NCI-H1436 treated with DMSO at 0.1 percent for 48 hours (cell line): ENCODE measurements around the gene LAMTOR1.
"Not testable (repeated sequence)": the region's sequence is repeated elsewhere in the genome, so short reads cannot be mapped to it uniquely, and the experiment has no call there.

ENCODE experiments used
- DNase-seq: peaks from one replicate; lab custom pipeline; 2025; lab: John Stamatoyannopoulos, UW

Gene LAMTOR1

GRCh38 chr11:72102946-72103753, at the start of gene LAMTOR1:
Gene LAMTOR1 (minus strand): TSS chr11:72103297. CDS start chr11:72103224, 73 bp downstream.
- DNase-seq = peak; percentile 86

GRCh38 chr11:72150882-72151281, 47.8 kb upstream of the LAMTOR1 start:
- DNase-seq = no peak

DNA sequence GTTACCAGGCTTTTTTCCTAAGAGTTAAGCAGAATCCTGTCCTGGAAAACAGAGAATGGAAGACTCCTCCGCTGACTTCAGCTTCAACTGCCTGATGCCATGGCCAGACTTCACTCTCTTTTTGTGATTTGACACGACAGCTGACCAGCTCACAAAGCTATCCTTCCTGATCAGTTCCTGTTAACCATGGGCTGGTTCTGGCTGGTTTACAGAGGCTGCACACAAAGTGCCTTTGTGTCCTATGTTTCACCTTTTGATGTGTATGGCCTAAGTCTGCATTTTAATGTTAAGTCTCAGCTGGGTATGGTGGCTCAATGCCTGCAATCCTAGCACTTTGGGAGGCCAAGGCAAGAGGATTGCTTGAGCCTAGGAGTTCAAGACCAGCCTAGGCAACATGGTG, 43.5 kb upstream of the LAMTOR1 start:
- no peak for DNase-seq

GRCh38 chr11:72144807-72145565, 41.9 kb upstream of the LAMTOR1 start:
- no peak for DNase-seq

- not testable (repeated sequence) for DNase-seq
Measured at GRCh38 chr11:72142543-72142942, 39.4 kb upstream of the LAMTOR1 start.

GRCh38 chr11:72142086-72142485, 39.0 kb upstream of the LAMTOR1 start:
- not testable (repeated sequence) for DNase-seq

- no peak for DNase-seq
Measured at GRCh38 chr11:72141066-72141465, 38.0 kb upstream of the LAMTOR1 start.

GRCh38 chr11:72140661-72141060, 37.6 kb upstream of the LAMTOR1 start:
- DNase-seq = no peak

GRCh38 chr11:72139500-72139899, 36.4 kb upstream of the LAMTOR1 start:
- DNase-seq = no peak

DNA sequence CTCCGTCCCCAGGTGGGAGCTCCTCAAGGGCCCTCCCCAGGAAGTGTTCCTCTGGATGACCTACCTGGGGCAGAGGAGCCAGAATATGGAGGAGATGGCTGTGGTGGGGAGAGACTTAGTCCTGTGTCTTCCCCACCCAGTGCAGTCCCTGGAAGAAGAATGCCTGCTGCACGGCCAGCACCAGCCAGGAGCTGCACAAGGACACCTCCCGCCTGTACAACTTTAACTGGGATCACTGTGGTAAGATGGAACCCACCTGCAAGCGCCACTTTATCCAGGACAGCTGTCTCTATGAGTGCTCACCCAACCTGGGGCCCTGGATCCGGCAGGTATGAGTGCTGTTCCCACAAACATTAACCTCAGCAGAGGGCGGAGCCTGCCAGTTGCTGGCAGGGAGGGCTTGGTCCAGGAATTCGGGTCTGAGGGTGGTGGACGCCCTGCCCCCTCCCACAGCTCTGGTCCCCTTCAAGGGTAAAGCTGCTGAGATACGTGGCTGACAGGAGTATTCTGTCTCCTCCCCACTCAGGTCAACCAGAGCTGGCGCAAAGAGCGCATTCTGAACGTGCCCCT, 35.8 kb upstream of the LAMTOR1 start:
- DNase-seq = no peak

DNA sequence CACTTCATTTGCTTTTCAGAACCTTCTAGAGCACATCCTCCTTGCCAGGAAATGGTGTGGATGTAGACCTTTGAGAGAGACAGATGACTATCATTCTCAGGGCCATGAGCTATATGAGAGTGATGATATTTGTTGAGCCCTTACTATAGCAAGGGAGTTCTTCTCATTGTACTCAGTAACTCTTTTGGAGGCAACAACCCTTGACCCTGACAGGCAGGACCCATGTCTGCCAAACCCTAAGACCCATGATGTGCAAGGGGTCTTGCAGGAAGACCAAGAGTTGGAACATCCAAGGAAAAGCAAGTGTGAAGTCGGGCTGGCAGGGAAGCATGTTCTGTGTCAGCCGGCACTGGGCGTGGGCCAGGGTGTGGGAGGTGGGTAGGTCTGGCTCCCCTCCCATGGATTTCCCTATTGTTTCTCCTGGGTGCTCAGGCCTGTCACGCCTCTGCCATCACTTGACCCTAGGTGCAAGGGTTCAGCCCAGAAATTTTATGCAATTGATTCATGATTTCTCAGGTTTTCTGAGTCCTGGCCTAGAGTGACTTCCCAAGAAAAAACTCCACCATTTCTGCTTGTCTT, 33.7 kb upstream of the LAMTOR1 start:
- no peak for DNase-seq

DNA sequence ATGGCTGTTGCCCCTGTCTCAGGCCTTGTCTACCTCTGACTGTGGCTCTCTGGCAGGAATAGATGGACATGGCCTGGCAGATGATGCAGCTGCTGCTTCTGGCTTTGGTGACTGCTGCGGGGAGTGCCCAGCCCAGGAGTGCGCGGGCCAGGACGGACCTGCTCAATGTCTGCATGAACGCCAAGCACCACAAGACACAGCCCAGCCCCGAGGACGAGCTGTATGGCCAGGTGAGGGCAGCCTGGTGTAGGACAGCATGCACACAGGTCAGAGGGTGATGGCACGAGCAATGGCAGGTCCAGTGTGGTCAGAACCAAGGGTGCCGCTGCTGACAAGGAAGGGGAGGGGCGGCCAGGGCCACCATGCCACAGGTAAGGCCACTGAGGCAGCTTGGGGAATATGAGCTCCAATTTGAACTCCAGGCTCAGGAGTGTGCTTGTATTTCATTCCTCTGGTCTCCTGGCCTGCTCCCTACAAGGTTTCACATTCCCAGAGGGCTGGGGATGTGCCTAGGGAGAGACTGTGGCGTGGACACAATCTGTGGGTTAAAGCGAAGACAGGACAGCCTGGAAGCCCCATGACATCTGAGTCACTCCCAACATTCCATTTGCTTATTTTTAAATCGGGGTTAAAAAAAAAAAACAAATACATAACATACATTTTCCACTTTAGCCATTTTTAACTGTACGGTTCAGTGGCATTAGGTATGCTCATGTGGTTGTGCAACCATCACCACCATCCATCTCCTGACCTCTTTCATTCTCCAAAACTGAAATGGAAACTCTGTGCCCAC, 33.0 kb upstream of the LAMTOR1 start:
- DNase-seq = no peak

DNA sequence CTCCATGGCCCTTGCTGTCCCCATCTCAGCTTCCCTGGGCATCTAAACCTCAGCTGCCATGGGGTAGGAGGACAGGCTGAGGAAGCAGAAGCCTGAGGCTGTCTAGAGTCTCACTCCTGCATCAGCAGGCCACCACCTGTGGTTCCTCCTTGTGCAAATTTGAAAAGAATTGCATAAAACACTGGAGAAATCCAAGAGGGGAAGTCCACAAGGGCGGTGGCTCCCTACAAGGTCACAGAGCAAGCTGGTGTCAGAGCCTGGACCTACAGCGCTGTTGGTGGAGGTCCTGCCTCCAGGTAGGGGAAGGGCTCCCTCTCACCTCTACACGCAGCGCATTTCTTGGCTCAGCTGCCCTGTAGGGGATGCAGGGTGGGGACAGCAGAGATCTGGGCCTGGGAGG, 32.4 kb upstream of the LAMTOR1 start, which contains the start of gene FOLR3:
TSS of gene FOLR3 (plus strand) at position 253 of the 400 bp plus-strand sequence. CDS start 228 bp downstream, outside the sequence.
- DNase-seq = not testable (repeated sequence)

DNA sequence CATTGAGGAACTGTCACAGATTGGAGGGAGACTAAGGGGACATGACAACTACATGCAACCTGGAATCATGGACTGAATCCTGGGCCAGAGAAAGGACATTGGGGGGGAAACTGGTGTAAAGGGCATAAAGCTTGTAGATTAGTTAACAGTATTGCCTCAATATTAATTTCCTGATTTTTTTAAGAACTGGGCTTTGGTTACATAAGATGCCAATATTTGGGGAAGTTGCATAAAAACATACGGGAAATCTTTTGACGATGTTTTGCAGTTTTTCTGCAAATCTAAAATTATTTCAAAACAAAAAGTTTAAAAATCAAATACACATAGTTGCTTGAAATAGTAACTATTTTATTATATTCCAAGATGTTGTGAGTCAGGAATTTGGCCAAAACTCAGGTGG, 29.5 kb upstream of the LAMTOR1 start:
- DNase-seq = no peak

- no peak for DNase-seq
Measured at GRCh38 chr11:72129381-72129780, 26.3 kb upstream of the LAMTOR1 start.

GRCh38 chr11:72127923-72128322, 24.8 kb upstream of the LAMTOR1 start:
- no peak for DNase-seq

DNA sequence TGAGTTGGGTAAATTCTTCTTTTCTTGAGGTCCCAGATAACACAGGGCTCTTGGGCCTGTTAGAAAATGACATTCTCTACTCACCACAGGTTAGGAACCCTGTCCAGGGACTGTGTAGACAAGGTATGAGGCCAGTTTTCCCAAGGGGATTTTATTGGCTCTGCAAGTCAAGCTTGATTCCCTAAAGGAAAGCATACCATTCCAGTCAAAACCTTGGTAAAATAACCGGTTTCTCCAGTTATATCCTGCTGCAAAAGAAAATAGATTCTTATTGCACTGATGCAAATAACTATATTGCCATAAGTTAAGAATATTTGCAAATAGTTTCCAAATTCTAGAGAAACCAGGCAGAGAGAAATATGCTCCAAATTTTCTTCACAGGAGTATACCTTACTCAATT, 22.9 kb upstream of the LAMTOR1 start:
- no peak for DNase-seq

DNA sequence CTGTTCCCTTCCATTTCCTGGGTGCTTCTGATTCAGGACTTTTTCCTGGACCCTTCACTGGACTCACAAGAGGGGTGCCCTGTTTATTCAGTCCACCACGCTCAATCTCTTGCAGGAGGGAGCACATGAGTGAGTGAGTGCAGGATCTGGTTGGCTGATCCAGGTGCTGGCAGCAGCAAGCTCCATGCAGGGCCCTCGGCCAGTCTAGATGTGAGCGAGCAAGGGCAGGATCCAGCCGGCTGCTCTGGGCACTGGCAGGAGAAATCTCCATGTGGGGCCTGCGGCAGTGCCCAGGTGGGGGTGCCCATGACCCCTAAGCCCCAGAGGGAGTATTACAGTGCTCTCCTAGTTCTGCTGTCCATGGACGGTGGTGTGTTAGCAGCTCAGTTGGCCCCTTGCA, 20.9 kb upstream of the LAMTOR1 start:
- DNase-seq = no peak

DNA sequence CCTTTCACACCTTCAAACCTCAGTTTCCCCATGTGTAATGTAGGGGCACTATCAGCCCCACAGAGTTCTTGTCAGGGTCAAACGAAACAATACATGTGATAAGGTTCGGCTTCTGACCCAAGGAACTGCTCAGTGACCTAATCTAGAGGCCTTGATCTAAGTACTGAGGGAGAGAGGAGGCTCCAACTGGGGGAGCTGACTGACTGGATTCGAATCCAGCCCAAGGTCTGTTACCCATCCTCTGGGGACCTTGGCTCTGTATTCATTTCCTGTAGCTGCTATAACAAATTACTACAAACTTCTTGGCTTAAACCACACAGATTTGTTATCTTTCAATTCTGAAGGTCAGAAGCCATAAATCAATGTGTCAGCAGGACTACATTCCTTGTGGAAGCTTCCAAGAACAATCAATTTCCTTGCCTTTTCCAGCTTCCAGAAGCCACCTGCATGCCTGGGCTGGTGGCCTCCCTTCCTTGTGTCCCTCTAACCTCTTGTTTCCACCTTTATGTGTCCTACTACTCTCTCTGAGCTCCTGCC, 20.1 kb upstream of the LAMTOR1 start:
- no peak for DNase-seq

DNA sequence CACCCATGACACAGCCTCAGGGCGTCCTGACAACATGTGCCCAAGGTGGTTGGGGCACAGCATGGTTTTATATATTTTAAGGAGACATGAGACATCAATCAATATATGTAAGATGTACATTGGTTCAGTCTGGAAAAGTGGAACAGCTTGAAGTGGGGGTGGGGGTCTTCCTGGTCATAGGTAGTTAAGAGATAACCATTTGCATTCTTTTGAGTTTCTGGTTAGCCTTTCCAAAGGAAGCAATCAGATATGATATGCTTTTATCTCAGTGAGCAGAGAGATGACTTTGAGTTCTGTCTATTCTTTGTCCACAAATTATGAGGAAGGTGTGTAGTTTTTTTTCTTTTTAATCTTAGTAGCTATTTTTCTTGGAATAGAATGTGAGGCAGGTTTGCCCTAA, 19.5 kb upstream of the LAMTOR1 start:
- DNase-seq = no peak

- no peak for DNase-seq
Measured at GRCh38 chr11:72120930-72121329, 17.8 kb upstream of the LAMTOR1 start.
